HG02798 (cell line): ENCODE results near the gene KCNIP3.

Source experiments
- ATAC-seq: cut with Tn5 transposase; IDR thresholded peaks from one replicate; pipeline ENCODE4 v1.9.1; 2021; ENCODE audit warnings: mild to moderate bottlenecking; ENCODE audit not compliant: unreplicated experiment, poor library complexity

KCNIP3 gene

GRCh38 chr2:95344656-95345055 lies 47.5 kb downstream of the KCNIP3 start:
- no peak for ATAC-seq

- peak; percentile 8 for ATAC-seq
Measured at GRCh38 chr2:95345081-95345562, 48.0 kb downstream of the KCNIP3 start.

- peak; percentile 77 for ATAC-seq
Measured at GRCh38 chr2:95345563-95346230, 48.5 kb downstream of the KCNIP3 start.

- no peak for ATAC-seq
Measured at GRCh38 chr2:95346231-95346737, 49.1 kb downstream of the KCNIP3 start.

- ATAC-seq: no peak
Measured at GRCh38 chr2:95346738-95347671, 49.9 kb downstream of the KCNIP3 start.

- ATAC-seq: no peak
Measured at GRCh38 chr2:95347681-95348608, 50.8 kb downstream of the KCNIP3 start.

GRCh38 chr2:95348609-95349567 lies 51.7 kb downstream of the KCNIP3 start:
- no peak for ATAC-seq

GRCh38 chr2:95349568-95350322 lies 52.6 kb downstream of the KCNIP3 start:
- no peak for ATAC-seq

- ATAC-seq: no peak
Measured at GRCh38 chr2:95350368-95350767, 53.2 kb downstream of the KCNIP3 start.

GRCh38 chr2:95350774-95351597 lies 53.8 kb downstream of the KCNIP3 start:
- no peak for ATAC-seq

- no peak for ATAC-seq
Measured at GRCh38 chr2:95351598-95351915, 54.4 kb downstream of the KCNIP3 start.

GRCh38 chr2:95352310-95353054 lies 55.3 kb downstream of the KCNIP3 start:
- ATAC-seq: no peak

- ATAC-seq: no peak
Measured at GRCh38 chr2:95353055-95353575, 56.0 kb downstream of the KCNIP3 start.

- ATAC-seq: no peak
Measured at GRCh38 chr2:95353613-95354468, 56.7 kb downstream of the KCNIP3 start.

- no peak for ATAC-seq
Measured at GRCh38 chr2:95354469-95354901, 57.3 kb downstream of the KCNIP3 start.

- ATAC-seq: no peak
Measured at GRCh38 chr2:95354925-95355324, 57.8 kb downstream of the KCNIP3 start.
